ENCODE measurements around the gene HOTAIR.

The HOTAIR gene

GRCh38 chr12:53989227-53990113, 14.7 kb upstream of the HOTAIR start:
- in situ Hi-C loops (cut with MboI; ENCODE audit: low sequenced_read_pairs) = loop anchor here (25.0 kb wide), 1 partner anchor 398 kb away; the partner anchor contains the start of gene ZNF385A

GRCh38 chr12:53988541-53989226, 13.9 kb upstream of the HOTAIR start:
- in situ Hi-C loops (cut with MboI; ENCODE audit: low sequenced_read_pairs) = loop anchor here (25.0 kb wide), 1 partner anchor 399 kb away; the partner anchor contains the start of gene ZNF385A

GRCh38 chr12:53987787-53988230, 13.1 kb upstream of the HOTAIR start:
- in situ Hi-C loops (cut with MboI; ENCODE audit: low sequenced_read_pairs) = loop anchor here (25.0 kb wide), 1 partner anchor 399 kb away; the partner anchor contains the start of gene ZNF385A

- in situ Hi-C loops (cut with MboI; ENCODE audit: low sequenced_read_pairs) = loop anchor here (25.0 kb wide), 1 partner anchor 400 kb away; the partner anchor contains the start of gene ZNF385A
Observed at GRCh38 chr12:53986686-53987483, 12.1 kb upstream of the HOTAIR start.

GRCh38 chr12:53985994-53986685, 11.4 kb upstream of the HOTAIR start:
- in situ Hi-C loops (cut with MboI; ENCODE audit: low sequenced_read_pairs) = loop anchor here (25.0 kb wide), 1 partner anchor 401 kb away; the partner anchor contains the start of gene ZNF385A

- in situ Hi-C loops (cut with MboI; ENCODE audit: low sequenced_read_pairs) = loop anchor here (25.0 kb wide), 1 partner anchor 402 kb away; the partner anchor contains the start of gene ZNF385A
Observed at GRCh38 chr12:53985692-53985993, 10.9 kb upstream of the HOTAIR start.

GRCh38 chr12:53984901-53985691, 10.3 kb upstream of the HOTAIR start, which contains the start of gene HOXC10:
Gene HOXC10 (plus strand): TSS chr12:53985146. CDS start chr12:53985260, 114 bp downstream.
- in situ Hi-C loops (cut with MboI; ENCODE audit: low sequenced_read_pairs) = loop anchor here (25.0 kb wide), 1 partner anchor 402 kb away; the partner anchor contains the start of gene ZNF385A

GRCh38 chr12:53983950-53984572, 9.3 kb upstream of the HOTAIR start:
- in situ Hi-C loops (cut with MboI; ENCODE audit: low sequenced_read_pairs) = loop anchor here (25.0 kb wide), 1 partner anchor 403 kb away; the partner anchor contains the start of gene ZNF385A

- in situ Hi-C loops (cut with MboI; ENCODE audit: low sequenced_read_pairs) = loop anchor here (25.0 kb wide), 1 partner anchor 404 kb away; the partner anchor contains the start of gene ZNF385A
Observed at GRCh38 chr12:53983568-53983949, 8.8 kb upstream of the HOTAIR start.

- in situ Hi-C loops (cut with MboI; ENCODE audit: low sequenced_read_pairs) = loop anchor here (25.0 kb wide), 1 partner anchor 404 kb away; the partner anchor contains the start of gene ZNF385A
Observed at GRCh38 chr12:53982648-53983567, 8.2 kb upstream of the HOTAIR start.

GRCh38 chr12:53981634-53982565, 7.1 kb upstream of the HOTAIR start:
- in situ Hi-C loops (cut with MboI; ENCODE audit: low sequenced_read_pairs) = loop anchor here (25.0 kb wide), 1 partner anchor 405 kb away; the partner anchor contains the start of gene ZNF385A

GRCh38 chr12:53980802-53981496, 6.2 kb upstream of the HOTAIR start:
- in situ Hi-C loops (cut with MboI; ENCODE audit: low sequenced_read_pairs) = loop anchor here (25.0 kb wide), 1 partner anchor 406 kb away; the partner anchor contains the start of gene ZNF385A

- in situ Hi-C loops (cut with MboI; ENCODE audit: low sequenced_read_pairs) = loop anchor here (25.0 kb wide), 1 partner anchor 407 kb away; the partner anchor contains the start of gene ZNF385A
Observed at GRCh38 chr12:53980104-53980801, 5.5 kb upstream of the HOTAIR start.

- in situ Hi-C loops (cut with MboI; ENCODE audit: low sequenced_read_pairs) = loop anchor here (25.0 kb wide), 1 partner anchor 409 kb away; the partner anchor contains the start of gene ZNF385A
Observed at GRCh38 chr12:53978477-53979356, 4.0 kb upstream of the HOTAIR start.
